HG03045 (cell line): ENCODE measurements around the gene ZBED1.
"Not testable (repeated sequence)": the region's sequence is repeated elsewhere in the genome, so short reads cannot be mapped to it uniquely, and the experiment has no call there.

ENCODE experiments used
- ATAC-seq: cut with Tn5 transposase; IDR thresholded peaks from one replicate; pipeline ENCODE4 v1.9.1; 2021; ENCODE audit warnings: mild to moderate bottlenecking, moderate library complexity; ENCODE audit not compliant: unreplicated experiment

The ZBED1 gene

GRCh38 chrX:2500803-2501558 lies at the start of gene ZBED1, which contains the start of gene DHRSX:
ZBED1 (minus strand) TSS chrX:2500976; CDS start chrX:2490719, 10,257 bp downstream.
DHRSX (minus strand) TSS chrX:2500976; CDS start chrX:2500925, 51 bp downstream.
- peak; percentile 61 for ATAC-seq

GRCh38 chrX:2549876-2550275 lies 49.1 kb upstream of the ZBED1 start:
- no peak for ATAC-seq

GRCh38 chrX:2548711-2549423 lies 48.1 kb upstream of the ZBED1 start:
- ATAC-seq, result no peak

- no peak for ATAC-seq
These were observed 47.0 kb upstream of the ZBED1 start for GRCh38 chrX:2547736-2548135.

GRCh38 chrX:2546496-2546895 lies 45.7 kb upstream of the ZBED1 start:
- ATAC-seq, result no peak

GRCh38 chrX:2545144-2545543 lies 44.4 kb upstream of the ZBED1 start:
- ATAC-seq, result no peak

GRCh38 chrX:2542826-2543521 lies 42.2 kb upstream of the ZBED1 start:
- ATAC-seq, result no peak

GRCh38 chrX:2541603-2542002 lies 40.8 kb upstream of the ZBED1 start:
- ATAC-seq, result no peak

- ATAC-seq, result no peak
These were observed 39.7 kb upstream of the ZBED1 start for GRCh38 chrX:2540426-2540947.

- ATAC-seq, result no peak
These were observed 38.8 kb upstream of the ZBED1 start for GRCh38 chrX:2539586-2539985.

GRCh38 chrX:2538031-2538757 lies 37.4 kb upstream of the ZBED1 start:
- ATAC-seq, result no peak

GRCh38 chrX:2536974-2537373 lies 36.2 kb upstream of the ZBED1 start:
- no peak for ATAC-seq

- ATAC-seq, result no peak
These were observed 35.4 kb upstream of the ZBED1 start for GRCh38 chrX:2536141-2536540.

- ATAC-seq, result not testable (repeated sequence)
These were observed 33.7 kb upstream of the ZBED1 start for GRCh38 chrX:2534261-2535021.

GRCh38 chrX:2533424-2533823 lies 32.6 kb upstream of the ZBED1 start:
- no peak for ATAC-seq

GRCh38 chrX:2526390-2526789 lies 25.6 kb upstream of the ZBED1 start:
- ATAC-seq, result no peak

- no peak for ATAC-seq
These were observed 23.1 kb upstream of the ZBED1 start for GRCh38 chrX:2523911-2524310.

- peak; percentile 37 for ATAC-seq
These were observed 21.2 kb upstream of the ZBED1 start for GRCh38 chrX:2521927-2522386.

GRCh38 chrX:2521092-2521926 lies 20.5 kb upstream of the ZBED1 start:
- ATAC-seq, result peak; percentile 74
